Stimulated activated CD4-positive, alpha-beta T cell treated with anti-CD3 and anti-CD28 coated beads, Interleukin-12 subunit alpha, Interleukin-12 subunit beta, amount 100 ng/mL, for 48 hours (primary cell): ENCODE measurements around the gene HNRNPH2.

Experiments
- DNase-seq, 3 donors: peaks; one replicate each; pipeline ENCODE4 v3.0.0-alpha.2; 2020; ENCODE audit warnings: low read depth in 2 of 3, low spot score in 1 of 3

HNRNPH2 gene

GRCh38 chrX:101407748-101408531 lies at the start of gene HNRNPH2, which contains the start of gene GLA:
Gene HNRNPH2, plus strand, starts transcription at chrX:101408222. Its CDS starts 3,767 bp downstream, at chrX:101411989.
Gene GLA, minus strand, starts transcription at chrX:101407925. Its CDS starts 22 bp downstream, at chrX:101407903.
- peak; percentile 77 to 83 (median 82) for DNase-seq

GRCh38 chrX:101359966-101360365 lies 48.1 kb upstream of the HNRNPH2 start:
- DNase-seq = no peak

- DNase-seq = no peak
Measured at GRCh38 chrX:101360390-101360789, 47.6 kb upstream of the HNRNPH2 start.

GRCh38 chrX:101362116-101362515 lies 45.9 kb upstream of the HNRNPH2 start:
- DNase-seq = no peak

GRCh38 chrX:101362757-101363156 lies 45.3 kb upstream of the HNRNPH2 start:
- no peak for DNase-seq

GRCh38 chrX:101365301-101365795 lies 42.7 kb upstream of the HNRNPH2 start:
- no peak for DNase-seq

- no peak for DNase-seq
Measured at GRCh38 chrX:101368800-101369199, 39.2 kb upstream of the HNRNPH2 start.

- no peak for DNase-seq
Measured at GRCh38 chrX:101369687-101370086, 38.3 kb upstream of the HNRNPH2 start.

- DNase-seq = no peak
Measured at GRCh38 chrX:101370888-101371504, 37.0 kb upstream of the HNRNPH2 start.

- DNase-seq = no peak
Measured at GRCh38 chrX:101377547-101377946, 30.5 kb upstream of the HNRNPH2 start.

- DNase-seq = no peak
Measured at GRCh38 chrX:101383679-101384205, 24.3 kb upstream of the HNRNPH2 start.

GRCh38 chrX:101385026-101385684 lies 22.9 kb upstream of the HNRNPH2 start:
- no peak for DNase-seq

- no peak for DNase-seq
Measured at GRCh38 chrX:101385795-101386541, 22.1 kb upstream of the HNRNPH2 start, which contains the start of gene BTK. Gene BTK, minus strand, starts transcription at chrX:101386191. Its CDS starts 10,907 bp downstream, at chrX:101375284.

- DNase-seq = no peak
Measured at GRCh38 chrX:101386542-101386885, 21.5 kb upstream of the HNRNPH2 start.

- DNase-seq = no peak
Measured at GRCh38 chrX:101388604-101389003, 19.4 kb upstream of the HNRNPH2 start.

GRCh38 chrX:101390664-101391525 lies 17.1 kb upstream of the HNRNPH2 start, which contains the start of gene RPL36A:
Gene RPL36A, plus strand, starts transcription at chrX:101391011. Its CDS starts 33 bp downstream, at chrX:101391044.
- peak; percentile 65 to 77 (median 76) for DNase-seq

- no peak for DNase-seq
Measured at GRCh38 chrX:101391831-101392230, 16.2 kb upstream of the HNRNPH2 start.

GRCh38 chrX:101393530-101394305 lies 14.3 kb upstream of the HNRNPH2 start:
- DNase-seq = no peak

- no peak for DNase-seq
Measured at GRCh38 chrX:101394372-101394771, 13.7 kb upstream of the HNRNPH2 start.
